Measurements from ENCODE around the gene PTPRM. TPM values are rescaled to one million over a fixed set of nuclear protein-coding genes. Genes with fewer than 3 reads are reported as not detected.

PTPRM gene
- total and polyA plus RNA-seq, 4 donors, result 61.1 to 146 (median 87.5) TPM

- ATAC-seq (ENCODE audit: insufficient read depth, low FRiP score) (no peak), DNase-seq (peak in 2 of 3 donors; percentile 66 to 74)
- no peak overlapping the region for H3K27ac ChIP-seq (ENCODE audit: low read depth in 1 of 2, low read length in 1 of 2)
- peaks cover 0 to 25% (median 9%) of the 10 kb centered on the region in 5 donors for H3K4me1 ChIP-seq (ENCODE audit: control insufficient read depth in 5 of 5, insufficient read depth in 5 of 5, low read length in 5 of 5)
- no peak overlapping the region for H3K4me3 ChIP-seq
- H3K27me3 ChIP-seq (ENCODE audit: control insufficient read depth in 3 of 3, insufficient read depth in 3 of 3, low read length in 2 of 3), result no peaks in the 10 kb centered on the region
- peaks cover 0 to 1% (median 0%) of the 10 kb centered on the region in 4 donors for H3K36me3 ChIP-seq (ENCODE audit: control insufficient read depth in 4 of 4, insufficient read depth in 4 of 4, low read length in 4 of 4)
- H3K9me3 ChIP-seq (ENCODE audit: control insufficient read depth in 4 of 4, insufficient read depth in 3 of 4, low read length in 3 of 4), result no peaks in the 10 kb centered on the region
- TF ChIP-seq, protein P1, sequence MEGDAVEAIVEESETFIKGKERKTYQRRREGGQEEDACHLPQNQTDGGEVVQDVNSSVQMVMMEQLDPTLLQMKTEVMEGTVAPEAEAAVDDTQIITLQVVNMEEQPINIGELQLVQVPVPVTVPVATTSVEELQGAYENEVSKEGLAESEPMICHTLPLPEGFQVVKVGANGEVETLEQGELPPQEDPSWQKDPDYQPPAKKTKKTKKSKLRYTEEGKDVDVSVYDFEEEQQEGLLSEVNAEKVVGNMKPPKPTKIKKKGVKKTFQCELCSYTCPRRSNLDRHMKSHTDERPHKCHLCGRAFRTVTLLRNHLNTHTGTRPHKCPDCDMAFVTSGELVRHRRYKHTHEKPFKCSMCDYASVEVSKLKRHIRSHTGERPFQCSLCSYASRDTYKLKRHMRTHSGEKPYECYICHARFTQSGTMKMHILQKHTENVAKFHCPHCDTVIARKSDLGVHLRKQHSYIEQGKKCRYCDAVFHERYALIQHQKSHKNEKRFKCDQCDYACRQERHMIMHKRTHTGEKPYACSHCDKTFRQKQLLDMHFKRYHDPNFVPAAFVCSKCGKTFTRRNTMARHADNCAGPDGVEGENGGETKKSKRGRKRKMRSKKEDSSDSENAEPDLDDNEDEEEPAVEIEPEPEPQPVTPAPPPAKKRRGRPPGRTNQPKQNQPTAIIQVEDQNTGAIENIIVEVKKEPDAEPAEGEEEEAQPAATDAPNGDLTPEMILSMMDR (IDR thresholded peaks at IDR 0.05; ENCODE audit: control extremely low read depth, extremely low read depth), result no peak
- no peak overlapping the region for H3K9ac ChIP-seq (ENCODE audit: insufficient read depth in 1 of 2, low read length in 2 of 2)
- 42 to 61% methylated on average over 3 of the region's 3 CpGs for WGBS, 2 donors
Observed at GRCh38 chr18:8283891-8284585, 716.9 kb downstream of the PTPRM start.

DNA sequence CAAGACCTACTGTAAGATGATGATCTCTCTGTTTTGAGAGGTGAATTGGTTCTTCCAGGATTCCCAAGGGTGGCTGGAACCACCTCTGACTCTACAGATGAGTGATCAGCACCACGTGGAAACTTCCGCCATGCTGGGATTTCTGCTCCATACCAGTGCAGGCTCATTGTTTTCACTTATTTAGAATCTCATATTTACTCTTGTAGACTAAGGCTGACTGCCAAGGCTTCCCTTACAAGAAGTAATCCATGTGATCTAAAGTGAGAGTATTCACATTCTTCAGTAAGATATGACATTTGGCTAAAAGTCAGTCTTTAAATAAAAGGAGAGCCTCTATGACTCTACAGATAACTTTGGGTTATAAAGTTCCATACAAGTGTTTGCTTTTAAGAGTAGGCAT lies 719.2 kb downstream of the PTPRM start:
- H3K27ac ChIP-seq (ENCODE audit: low read depth in 1 of 2, low read length in 1 of 2), result no peak overlapping the region
- H3K9me3 ChIP-seq (ENCODE audit: control insufficient read depth in 4 of 4, insufficient read depth in 3 of 4, low read length in 3 of 4), result no peaks in the 10 kb centered on the region
- H3K27me3 ChIP-seq (ENCODE audit: control insufficient read depth in 3 of 3, insufficient read depth in 3 of 3, low read length in 2 of 3), result no peaks in the 10 kb centered on the region
- H3K4me3 ChIP-seq, result no peak overlapping the region
- WGBS, 2 donors, result 57 to 84% methylated on average over 2 of the region's 2 CpGs
- H3K9ac ChIP-seq (ENCODE audit: insufficient read depth in 1 of 2, low read length in 2 of 2), result no peak overlapping the region
- ATAC-seq (ENCODE audit: insufficient read depth, low FRiP score) (peak; percentile 34), DNase-seq (peak in 1 of 3 donors; percentile 64)
- TF ChIP-seq, protein P1 (IDR thresholded peaks at IDR 0.05; ENCODE audit: control extremely low read depth, extremely low read depth), result no peak
- H3K4me1 ChIP-seq (ENCODE audit: control insufficient read depth in 5 of 5, insufficient read depth in 5 of 5, low read length in 5 of 5), result peaks cover 0 to 26% (median 9%) of the 10 kb centered on the region in 5 donors
- H3K36me3 ChIP-seq (ENCODE audit: control insufficient read depth in 4 of 4, insufficient read depth in 4 of 4, low read length in 4 of 4), result no peaks in the 10 kb centered on the region

DNA sequence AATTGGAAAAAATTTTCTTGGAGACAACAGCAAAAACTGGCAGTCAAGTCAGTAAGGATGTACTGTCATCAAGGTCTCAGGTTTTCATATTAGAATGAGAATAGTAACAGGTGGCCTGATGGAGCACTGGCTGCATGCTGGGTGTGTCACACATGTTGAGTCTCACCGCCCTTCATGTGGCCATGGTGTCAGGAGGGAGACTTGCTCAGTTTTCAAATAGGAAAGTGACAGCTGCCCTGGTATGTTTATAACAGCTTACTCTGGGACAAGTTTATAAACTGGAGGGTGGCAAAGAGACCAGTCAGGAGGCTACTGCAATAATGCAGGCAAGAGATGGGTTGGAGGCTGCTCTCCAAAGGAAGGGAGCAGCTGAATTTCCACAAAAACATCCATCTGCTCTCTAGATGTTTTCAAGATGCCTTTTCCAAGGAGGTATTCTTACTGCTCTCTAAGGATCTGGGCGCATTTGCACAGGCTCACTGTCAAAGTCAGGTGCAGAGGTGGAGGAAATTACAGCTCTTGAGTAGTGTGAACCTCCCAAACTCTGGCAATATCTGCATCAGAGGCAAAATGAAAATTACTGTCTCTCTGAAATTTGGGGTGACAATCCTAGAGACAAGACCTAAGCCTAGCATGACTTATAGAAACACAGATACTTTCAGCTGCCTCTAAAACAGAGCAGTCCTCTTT lies 720.2 kb downstream of the PTPRM start:
- Histone ChIP-seq H3K27me3 (ENCODE audit: control insufficient read depth in 3 of 3, insufficient read depth in 3 of 3, low read length in 2 of 3) (no peaks in the 10 kb centered on the region), H3K9ac (ENCODE audit: insufficient read depth in 1 of 2, low read length in 2 of 2) (no peak overlapping the region), H3K4me1 (ENCODE audit: control insufficient read depth in 5 of 5, insufficient read depth in 5 of 5, low read length in 5 of 5) (peaks cover 0 to 26% (median 9%) of the 10 kb centered on the region in 5 donors), H3K27ac (ENCODE audit: low read depth in 1 of 2, low read length in 1 of 2) (no peak overlapping the region), H3K36me3 (ENCODE audit: control insufficient read depth in 4 of 4, insufficient read depth in 4 of 4, low read length in 4 of 4) (no peaks in the 10 kb centered on the region), H3K9me3 (ENCODE audit: control insufficient read depth in 4 of 4, insufficient read depth in 3 of 4, low read length in 3 of 4) (no peaks in the 10 kb centered on the region), H3K4me3 (no peak overlapping the region)
- ATAC-seq (ENCODE audit: insufficient read depth, low FRiP score) (no peak), DNase-seq (no peak)
- 90 to 96% methylated on average over 2 of the region's 2 CpGs for WGBS, 2 donors
- TF ChIP-seq, protein P1 (IDR thresholded peaks at IDR 0.05; ENCODE audit: control extremely low read depth, extremely low read depth), result no peak

Measured in lung (tissue), 12 donors.